Stimulated activated CD4-positive, alpha-beta T cell treated with anti-CD3 and anti-CD28 coated beads, Interleukin-15, amount 100 ng/mL, for 1 hour (primary cell): ENCODE measurements around the gene PHF12.
"Not testable (repeated sequence)": the region's sequence is repeated elsewhere in the genome, so short reads cannot be mapped to it uniquely, and the experiment has no call there.

ENCODE experiments used
- DNase-seq, 2 donors: peaks; one replicate each; pipeline ENCODE4 v3.0.0-alpha.2; 2020; ENCODE audit warnings: low read depth in 1 of 2, low spot score in 1 of 2

PHF12 gene

GRCh38 chr17:28904800-28905199, 46.5 kb downstream of the PHF12 start:
- no peak for DNase-seq

DNA sequence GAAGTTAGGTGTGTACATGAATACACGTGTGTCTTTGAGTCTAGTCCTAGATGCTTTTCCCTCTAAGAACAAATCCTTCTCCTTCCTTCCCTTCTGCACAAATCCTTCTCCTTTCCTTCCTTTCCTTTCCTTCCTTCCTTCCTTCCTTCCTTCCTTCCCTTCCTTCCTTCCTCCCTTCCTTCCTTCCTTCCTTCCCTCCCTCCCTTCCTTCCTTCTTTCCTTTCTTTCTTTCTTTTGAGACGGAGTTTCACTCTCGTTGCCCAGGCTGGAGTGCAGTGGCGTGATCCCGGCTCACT, 47.8 kb downstream of the PHF12 start:
- DNase-seq = not testable (repeated sequence)

DNA sequence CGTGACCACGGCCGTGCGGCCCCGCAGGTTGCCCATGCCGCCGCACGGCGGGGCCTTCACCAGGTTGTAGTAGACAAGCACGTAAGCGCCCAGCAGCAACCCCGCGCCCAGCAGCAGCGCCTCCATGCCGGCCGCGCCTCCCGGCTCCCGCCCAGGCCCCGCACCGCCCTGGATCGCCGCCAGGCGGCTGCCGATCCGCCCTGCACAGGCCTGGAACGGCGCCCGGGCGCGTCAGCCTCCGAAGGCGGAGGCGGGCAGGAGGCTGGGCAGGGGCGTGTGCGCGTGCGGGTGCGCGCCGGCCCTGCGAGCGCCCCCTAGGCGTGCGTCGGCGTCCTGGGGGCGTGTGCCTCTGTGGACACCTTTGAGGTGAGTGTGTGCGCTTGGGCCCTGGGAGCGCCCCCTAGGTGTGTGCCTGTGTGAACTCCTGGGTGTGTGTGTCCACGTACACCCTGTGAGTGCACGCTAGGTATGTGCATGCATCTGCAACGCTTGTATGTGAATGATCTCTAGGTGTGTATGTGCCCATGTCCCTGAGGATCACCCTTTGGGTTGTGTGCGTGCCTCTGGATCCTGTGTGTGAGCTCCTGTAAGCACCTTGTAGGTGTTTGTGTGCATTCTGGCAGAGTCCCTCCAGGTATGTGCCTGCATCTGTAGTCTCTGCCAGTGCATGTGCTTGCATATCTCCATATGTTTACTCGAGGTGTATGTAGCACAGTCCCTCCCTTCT, 48.3 kb downstream of the PHF12 start, which contains the start of gene DHRS13:
DHRS13 (minus strand) TSS at position 261 of the 727 bp plus-strand sequence; CDS start at position 126, 135 bp downstream.
- peak; percentile 93 for DNase-seq

- peak; percentile 20 to 47 for DNase-seq
These were observed 49.2 kb downstream of the PHF12 start for GRCh38 chr17:28901866-28902818.

GRCh38 chr17:28900986-28901726, 50.2 kb downstream of the PHF12 start:
- no peak for DNase-seq

DNA sequence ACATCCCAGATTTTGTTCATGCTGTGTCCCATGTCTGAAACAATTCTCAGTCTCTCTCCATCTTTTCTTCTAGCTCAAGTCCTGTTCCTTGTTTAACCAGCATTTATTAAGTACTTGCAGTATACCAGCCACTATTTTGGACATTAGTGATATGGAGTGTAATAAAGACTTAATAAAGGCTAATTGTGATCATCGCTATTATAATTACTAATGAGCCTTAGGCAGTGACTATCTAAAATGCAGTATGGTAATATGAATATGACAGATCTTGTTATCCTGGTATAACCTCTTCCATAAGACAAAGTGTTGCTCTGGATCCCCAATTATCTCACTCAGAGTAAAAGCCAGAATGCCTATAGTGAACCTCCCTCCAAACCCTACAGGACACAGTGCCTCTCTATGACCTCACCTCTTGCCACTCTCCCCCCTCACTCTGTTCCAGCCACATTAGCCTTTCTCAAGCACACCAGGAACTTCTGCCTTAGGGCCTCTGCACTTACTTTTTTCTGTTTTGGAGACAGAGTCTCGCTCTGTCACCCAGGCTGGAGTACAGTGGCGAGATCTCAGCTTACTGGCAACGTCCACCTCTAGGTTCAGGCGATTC, 52.0 kb downstream of the PHF12 start:
- DNase-seq = no peak

DNA sequence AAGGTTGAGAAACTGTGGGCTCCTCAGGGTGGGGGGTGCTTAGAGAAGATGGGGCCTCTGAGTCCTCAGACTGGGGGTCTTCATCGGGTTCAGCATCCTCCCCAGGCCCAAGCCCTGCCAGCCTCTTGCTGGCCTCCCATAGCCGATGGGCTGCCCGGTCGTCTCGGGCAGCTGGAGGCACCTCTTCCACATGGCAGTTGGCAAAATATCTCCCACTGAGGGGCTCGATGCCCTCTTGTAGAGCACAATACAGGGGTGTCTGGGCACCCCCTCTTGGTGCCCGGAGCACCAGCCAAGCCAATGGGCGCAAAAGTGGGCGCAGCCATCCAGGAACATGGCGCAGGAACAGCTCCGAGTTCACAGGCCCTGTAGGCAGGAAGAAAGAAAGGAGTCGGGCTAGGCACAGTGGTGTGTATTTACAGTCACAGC, 52.8 kb downstream of the PHF12 start:
- DNase-seq = no peak

GRCh38 chr17:28897769-28898526, 53.4 kb downstream of the PHF12 start:
- no peak for DNase-seq

DNA sequence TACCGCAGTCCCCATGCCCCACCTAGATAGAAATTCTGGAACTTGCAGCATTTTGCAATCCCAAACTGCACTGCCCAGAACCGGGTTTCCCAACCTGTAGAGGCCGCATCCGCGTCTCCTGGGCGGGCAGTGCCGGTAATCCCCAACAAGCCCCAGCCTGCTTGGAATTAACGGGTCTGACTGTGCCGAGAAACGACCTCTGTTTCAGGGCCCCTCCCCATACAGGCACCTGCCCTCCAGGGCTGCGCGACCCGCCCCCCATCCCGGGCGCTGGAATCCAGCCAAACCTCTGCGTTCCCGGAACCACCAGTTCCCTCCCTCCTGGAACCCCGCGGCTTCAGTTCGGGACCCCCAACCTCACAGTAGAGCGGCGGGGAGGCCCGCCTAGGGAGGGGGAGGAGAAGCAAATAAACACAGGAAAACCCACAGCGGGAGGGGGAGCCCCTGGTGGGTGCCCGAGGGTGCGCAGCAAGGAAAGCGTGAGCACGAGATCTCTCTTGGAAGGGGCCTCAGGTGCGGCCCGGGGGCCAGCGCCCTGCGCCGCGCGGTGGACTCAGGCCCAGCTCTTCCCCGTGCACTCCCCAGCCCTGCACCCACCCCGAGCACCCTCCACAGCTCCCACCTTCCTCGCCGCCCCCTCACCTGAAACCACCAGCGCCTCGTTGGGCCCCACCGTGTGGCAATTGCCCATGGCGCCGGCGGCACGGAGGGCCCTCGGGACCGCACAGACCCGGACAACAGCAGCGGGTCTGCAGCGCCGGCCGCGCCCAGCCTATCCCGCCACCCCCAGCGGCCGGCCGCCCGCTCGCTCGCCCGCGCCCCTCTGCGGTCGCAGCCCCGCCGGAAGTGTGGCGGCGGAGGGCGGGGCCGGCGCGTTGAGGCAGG, 54.2 kb downstream of the PHF12 start, which contains the start of gene FLOT2:
FLOT2 (minus strand) TSS at position 850 of the 885 bp plus-strand sequence; CDS start at position 691, 159 bp downstream.
- DNase-seq = peak; percentile 38 to 54

DNA sequence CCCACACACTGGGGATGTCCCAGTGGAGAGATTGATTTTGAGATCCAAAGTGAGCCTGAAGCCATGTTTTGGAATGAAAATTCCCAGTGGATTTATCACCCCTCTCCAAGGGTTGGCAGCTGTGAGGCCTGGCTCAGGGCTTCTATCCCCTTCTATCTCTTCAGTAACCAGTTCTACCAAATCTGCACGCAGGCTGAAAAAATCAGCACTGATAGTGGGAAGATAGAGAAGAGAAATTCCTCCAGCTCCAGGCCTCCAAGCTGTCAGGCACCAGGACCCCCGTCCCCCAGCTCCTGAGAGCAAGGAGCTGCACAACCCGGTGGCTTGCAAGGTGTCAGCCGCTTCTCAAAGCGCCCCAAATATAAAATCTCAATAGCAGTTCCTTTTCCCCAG, 54.8 kb downstream of the PHF12 start:
- no peak for DNase-seq

DNA sequence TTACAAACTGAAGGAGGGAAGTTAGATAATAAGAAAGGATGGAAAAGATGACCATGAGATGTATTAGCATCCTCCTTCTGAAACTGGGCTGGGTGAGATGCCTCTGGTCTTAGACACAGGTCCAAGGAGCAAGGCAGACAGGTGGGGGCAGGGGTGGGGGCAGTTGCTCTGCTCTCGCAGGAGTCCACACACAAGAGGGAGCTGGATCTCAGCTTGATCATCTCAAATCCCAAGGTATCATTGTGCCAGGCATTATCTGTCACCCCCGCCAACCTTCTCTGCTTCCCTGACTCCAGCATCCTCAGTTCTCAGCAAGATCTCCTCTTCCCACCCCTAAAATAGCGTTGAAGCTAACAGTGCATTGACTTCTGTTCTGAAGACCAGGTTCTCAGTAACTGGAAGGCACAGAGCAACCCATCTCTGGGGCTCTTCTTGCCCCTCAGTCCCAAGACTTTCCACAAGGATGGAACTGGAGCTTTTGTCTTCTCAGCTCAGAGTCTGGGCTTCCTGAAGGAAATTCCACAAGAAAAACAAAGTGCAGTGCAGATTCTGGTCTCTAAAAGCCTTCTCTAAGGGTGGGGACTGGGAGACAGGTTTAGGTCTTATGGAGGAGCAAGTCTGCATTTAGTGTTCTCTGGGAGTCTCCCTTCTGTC, 55.4 kb downstream of the PHF12 start:
- DNase-seq = no peak

DNA sequence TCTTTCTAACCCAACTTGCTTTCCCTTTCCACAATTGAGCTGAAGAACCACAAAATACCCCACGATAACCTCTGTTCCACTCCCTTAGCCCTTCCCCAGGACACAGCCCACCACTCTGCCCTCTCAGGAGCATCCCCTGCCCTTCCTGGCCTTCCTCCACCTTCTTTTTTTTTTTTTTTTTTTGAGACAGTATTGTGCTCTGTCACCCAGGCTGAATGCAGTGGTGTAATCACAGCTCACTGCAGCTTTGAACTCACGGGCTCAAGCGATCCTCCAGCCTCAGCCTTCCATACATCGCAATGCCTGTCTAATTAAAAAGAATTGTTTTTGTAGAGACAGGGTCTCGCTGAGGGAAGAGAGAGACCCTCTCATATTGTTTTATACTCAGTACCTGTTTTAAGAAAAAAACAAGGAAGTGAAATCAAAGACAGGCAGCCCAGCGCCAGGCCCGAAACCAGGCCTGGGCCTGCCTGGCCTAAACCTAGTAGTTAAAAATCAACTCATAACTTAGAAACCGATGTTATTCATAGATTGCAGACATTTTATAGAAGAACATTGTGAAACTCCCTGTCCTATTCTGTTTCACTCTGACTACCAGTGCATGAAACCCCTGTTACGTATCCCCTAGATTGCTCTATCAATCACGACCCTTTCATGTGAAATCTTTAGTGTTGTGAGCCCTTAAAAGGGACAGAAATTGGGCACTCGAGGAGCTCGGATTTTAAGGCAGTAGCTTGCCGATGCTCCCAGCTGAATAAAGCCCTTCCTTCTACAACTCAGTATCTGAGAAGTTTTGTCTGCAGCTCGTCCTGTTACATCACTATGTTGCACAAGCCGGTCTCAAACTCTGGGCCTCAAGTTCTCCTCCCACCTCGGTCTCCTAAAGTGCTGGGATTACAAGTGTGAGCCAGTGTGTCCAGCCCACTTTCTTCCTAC, 57.8 kb downstream of the PHF12 start:
- not testable (repeated sequence) for DNase-seq

GRCh38 chr17:28892024-28892423, 59.3 kb downstream of the PHF12 start:
- no peak for DNase-seq

GRCh38 chr17:28891201-28891600, 60.1 kb downstream of the PHF12 start:
- DNase-seq = no peak

DNA sequence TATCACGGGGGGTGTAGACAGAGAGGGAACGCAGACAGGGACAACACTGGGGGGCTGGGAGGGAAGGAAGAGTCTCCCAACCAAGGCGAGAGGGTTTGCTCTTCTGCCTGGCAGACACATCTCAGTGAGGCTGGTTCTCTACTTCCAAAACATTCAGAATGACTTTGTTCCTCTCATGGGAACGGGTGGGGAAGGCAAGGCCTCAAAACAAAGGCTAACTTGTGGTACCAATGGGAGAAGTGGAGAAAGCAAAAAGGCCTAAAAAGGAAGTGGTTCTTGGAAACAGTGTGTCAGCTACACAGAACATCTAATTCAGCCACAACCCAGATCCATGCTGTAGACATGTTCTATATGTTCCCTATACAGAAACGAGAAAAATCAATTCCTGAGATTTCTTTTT, 61.3 kb downstream of the PHF12 start:
- no peak for DNase-seq

DNA sequence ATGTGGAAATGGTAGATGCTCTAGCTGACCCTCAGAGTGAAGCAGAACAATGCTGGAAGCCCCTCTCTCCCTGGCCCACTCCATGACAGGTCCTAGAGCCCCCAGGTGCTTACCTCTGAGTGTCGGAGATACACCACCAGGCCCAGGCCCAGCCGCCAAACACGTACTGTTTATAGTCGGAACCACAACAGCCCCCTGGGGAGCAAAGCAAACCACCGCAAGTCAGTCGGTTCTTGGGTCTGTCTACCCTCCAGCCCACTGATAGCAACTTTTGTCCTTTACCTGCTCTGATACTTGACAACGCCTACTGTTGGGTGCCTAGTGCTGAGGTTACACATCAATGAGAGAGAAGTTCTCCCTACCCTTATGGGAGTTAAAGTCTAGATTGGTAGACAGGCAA, 62.5 kb downstream of the PHF12 start:
- DNase-seq = no peak

DNA sequence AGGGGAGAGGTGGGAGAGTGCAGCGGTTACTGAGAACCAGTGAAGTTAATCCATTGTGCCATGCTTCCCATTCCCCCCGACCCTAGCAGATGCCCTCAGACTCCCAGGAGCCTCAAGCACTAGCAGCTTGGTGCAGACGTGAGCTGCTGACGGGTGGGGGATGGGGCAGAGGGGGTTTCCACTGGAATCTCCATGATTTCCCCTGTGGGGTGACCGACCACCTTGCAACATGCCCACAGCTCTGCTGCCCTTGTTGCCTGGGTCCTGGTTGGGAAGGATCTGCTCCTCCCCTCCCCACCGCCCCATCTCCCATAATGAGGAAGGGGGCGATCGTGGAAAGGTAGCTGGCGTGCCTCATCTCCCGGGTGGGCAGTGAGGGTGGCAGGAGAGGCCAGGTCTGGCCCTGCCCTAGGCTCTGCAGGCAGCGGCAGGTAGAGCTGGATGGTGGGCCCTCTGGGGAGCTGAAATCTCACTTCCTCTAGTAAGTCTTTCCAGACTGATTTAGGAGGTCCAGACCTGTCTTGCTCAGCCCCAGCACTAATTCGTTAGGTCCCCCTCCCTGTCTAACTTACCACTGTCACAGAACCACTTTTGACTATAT, 63.3 kb downstream of the PHF12 start:
- no peak for DNase-seq
